HG02938 (cell line): ENCODE data around the gene HSF4.

Experiments used
- ATAC-seq: cut with Tn5 transposase; IDR thresholded peaks from one replicate; pipeline ENCODE4 v1.9.1; 2021; ENCODE audit warnings: mild to moderate bottlenecking, moderate library complexity; ENCODE audit not compliant: unreplicated experiment

Gene HSF4

DNA sequence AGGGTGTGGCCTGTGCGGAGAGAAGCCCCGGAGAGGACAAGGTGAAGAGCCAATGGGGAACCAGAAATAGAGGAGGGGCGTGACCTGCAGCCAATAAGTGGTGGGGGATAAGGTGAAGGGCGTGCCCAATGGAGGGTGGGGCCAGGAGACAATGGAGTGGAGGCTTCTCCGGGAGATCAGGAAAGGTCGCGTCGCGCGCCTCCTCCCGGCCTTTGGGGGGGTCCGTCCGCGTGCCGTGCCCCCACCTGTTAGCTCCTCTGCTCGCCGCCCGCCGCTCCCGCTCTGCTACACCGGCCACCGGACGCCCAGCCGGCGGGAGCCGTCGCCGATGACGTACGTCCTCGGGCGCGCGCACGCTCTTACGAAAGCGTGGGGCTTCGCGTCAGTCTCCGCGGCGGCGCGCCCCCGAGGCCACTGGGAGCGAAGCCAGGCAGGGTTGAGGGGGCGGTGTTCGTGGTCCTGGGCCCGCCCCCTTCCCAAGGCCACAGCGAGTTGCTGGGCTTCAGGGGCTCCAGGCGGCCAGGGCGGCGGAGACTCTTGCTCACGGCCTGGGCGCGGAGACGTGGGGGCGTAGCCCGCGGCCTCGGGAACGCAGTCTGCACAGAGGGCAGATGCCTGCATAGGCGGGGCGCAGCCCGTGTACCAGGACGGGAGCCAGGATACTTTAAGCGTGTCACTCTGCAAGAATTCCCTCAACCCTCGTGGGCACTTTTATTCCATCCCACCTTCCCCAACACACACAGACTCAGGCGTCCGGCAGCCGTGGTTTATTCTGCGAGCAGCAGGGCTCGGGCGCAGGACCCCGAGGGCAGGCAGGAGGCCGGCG lies 19.3 kb downstream of the HSF4 start, which contains the start of gene MATCAP1:
Gene MATCAP1 (minus strand): TSS at position 337 of the 826 bp plus-strand sequence. CDS start 3,353 bp downstream, outside the sequence.
- peak; percentile 90 for ATAC-seq

DNA sequence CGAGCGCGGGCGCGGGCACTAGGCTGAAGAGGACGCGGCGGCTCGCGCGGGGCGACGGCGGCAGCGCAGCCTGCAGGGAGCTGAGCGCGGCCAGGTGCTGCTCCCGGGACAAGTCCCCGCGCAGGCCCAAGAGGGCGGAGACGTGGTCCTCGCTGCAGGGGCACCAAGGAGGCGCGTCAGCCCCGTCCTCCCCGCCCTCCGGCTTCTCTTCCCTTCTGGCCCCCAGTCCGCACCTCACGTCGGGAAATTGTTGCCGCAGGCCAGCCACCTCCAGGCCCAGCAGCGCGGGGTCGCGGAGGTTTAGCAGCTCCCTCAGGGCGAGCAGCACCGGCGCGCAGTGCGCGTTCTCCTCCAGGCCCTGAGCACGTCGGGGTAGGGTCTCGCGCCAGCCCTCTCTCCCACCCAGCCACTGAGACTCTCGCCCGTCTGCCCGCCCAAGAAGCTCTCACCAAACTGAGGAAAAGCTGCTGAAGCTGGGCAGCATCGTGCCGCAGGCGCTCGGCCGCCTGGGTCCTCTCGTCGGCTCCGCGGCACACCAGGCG lies 20.0 kb downstream of the HSF4 start:
- ATAC-seq = no peak

DNA sequence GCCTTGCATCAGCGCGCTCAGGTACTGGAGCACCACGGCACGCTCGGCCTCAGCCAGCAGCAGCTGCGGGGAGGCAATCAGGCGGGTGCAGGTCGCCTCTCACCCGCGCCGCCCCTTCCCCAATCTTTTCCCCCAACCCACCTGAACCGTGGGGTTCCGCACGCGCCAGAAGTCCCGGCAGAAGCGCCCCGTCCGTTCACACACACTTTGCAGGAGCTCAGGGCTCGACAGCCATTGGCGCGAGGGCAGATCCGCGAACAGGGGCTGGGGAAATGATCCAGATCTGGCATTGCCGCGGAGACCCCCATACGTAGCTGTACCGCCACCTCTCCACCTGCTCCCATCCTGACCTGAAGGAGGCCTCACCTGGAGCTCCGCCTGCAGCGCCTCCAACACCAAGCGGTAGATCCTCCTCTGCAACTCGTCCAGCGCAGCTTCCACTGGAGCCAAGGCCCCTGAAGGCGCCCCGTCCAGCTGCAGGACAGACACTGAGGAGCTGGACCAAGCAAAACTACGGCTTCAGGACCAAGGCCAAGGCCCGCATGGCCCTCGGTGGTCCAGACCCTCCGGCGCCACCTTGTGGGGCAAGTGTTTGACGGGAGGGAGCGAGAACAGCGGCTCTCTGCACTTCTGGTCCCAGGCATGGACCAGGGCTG lies 20.6 kb downstream of the HSF4 start:
- ATAC-seq = peak; percentile 26

DNA sequence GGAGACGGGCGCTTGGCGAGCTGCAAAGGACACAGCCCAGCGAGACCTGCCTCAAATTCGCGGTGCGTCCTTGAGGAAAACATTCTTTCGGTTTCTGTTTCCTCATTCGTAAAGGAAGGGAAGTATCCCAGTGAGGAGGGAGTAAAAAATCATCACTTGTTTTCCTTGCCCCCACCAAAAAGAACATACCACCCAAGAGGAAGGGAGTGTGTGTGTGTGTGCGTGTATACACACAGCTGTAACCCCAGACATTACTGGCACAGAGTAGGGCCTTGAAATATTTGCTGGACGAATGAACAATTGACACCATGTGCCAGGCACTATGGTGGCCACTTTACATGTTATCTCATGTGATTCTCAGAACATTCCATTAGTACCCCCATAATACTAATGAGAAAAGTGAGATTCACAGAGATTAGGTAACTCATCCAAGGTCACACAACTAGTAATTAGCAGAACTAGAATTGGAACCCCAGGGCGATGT lies 21.1 kb downstream of the HSF4 start:
- no peak for ATAC-seq

DNA sequence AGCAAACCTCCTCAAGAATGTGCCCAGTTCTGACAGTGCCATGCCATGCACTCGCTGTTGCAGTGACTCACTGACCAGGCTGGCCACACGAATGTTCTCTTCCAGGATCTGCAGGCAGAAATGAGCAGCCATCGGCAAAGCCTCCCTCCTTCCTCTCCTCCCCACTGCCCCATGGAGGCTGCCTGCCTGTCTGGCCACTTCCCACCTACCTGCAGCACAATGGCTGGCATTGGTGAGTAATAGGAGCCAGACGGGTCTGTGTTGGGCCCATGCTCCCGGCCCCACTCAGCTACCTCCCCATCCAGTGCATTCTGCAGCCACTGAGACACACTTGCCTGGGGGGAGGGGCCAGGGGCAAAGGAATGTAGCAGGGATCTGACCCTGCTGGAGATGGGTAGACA lies 22.0 kb downstream of the HSF4 start:
- no peak for ATAC-seq

DNA sequence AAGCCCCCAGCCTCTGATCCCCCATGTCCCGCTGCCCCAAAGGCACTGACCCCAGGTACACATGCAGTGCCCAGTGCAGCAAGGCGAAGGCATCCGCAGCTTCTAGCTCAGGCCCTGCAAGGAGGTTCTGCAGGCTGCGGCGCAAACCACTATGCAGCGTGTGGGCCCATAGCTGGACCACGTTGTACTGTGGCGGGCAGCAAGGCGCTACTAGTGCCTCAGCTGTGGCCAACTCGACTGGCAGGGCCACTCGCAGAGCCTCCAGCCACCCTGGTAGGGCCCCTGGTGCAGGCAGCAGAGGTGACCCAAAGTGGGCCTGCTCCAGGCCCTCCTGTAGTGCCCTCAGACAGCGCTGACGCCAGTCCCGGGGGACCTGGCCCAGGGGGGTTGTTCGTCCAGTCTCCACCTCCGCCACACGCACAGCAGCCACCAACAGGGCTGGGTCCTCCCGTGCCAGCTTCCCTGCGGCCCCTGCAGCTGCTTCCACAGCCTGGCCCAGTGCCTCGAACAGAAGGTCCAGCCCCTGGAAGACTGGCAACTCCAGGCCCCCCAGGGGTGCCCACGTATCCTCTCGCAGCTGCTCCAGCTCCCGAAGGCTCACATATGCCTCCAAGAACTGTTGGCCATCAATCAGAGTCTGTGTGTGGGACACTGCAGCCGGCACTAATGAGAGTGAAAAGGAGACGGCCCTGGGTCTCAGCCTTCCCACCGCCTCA lies 22.8 kb downstream of the HSF4 start:
- no peak for ATAC-seq

DNA sequence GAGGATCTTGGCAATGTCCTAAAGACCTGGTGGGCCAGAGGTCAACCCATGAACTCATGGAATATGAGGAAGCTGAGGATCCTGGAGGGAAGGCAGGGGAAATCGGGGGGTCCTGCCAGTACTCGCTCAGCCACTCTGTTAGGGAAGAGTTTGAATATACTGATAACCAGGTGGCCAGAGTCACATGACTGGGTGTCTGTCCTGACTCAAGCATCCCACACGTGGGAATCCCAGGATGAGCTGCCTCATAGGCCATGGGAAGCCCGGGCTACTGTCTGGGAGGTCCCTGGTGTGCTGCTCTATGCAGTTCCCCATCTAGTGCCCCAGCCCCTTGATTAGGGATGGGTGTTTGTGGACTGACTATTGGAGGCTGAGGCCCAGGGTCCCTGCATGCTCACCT lies 23.8 kb downstream of the HSF4 start:
- ATAC-seq = no peak

DNA sequence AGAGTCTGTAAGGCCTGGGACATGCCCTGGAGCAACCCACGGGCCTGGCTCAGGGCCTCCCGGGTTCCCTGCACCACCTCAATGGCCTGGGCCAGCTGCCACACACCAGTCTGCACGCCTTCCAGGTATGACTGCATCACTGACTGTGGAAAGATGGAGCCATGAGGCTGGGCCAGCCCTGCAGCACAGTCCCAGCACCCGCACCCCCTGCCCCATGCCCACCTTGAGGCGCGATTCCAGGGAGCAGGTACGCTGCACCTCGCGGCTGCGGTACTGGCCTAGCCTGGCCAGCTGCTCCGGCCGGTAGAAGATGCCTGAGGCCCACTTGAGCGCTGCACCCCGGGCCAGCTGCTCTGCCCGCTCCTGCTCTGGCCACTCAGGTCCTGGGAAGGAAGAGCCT lies 24.3 kb downstream of the HSF4 start:
- ATAC-seq = no peak

DNA sequence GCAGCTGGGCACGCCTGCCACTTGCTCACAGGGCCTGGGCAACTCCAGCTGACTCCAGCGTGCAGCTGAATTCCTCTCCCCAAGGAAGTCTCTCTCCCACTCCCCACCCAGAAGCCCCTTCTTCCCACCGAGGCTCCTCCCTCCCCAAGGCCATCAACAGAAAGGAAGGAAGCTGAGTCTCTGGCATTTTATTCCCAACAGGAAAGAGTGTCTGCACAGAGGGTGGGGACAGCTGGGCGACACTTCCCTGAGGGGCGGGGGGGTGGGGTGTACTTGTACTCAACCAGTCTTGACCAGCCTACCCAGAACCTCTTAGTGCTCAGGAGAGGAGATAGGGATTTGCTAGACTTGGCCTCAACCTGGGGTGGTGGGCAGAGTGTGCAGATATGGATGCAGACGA lies 25.5 kb downstream of the HSF4 start, which contains the start of gene EXOC3L1:
Gene EXOC3L1 (minus strand): TSS at position 96 of the 400 bp plus-strand sequence. CDS start 460 bp downstream, outside the sequence.
- no peak for ATAC-seq

DNA sequence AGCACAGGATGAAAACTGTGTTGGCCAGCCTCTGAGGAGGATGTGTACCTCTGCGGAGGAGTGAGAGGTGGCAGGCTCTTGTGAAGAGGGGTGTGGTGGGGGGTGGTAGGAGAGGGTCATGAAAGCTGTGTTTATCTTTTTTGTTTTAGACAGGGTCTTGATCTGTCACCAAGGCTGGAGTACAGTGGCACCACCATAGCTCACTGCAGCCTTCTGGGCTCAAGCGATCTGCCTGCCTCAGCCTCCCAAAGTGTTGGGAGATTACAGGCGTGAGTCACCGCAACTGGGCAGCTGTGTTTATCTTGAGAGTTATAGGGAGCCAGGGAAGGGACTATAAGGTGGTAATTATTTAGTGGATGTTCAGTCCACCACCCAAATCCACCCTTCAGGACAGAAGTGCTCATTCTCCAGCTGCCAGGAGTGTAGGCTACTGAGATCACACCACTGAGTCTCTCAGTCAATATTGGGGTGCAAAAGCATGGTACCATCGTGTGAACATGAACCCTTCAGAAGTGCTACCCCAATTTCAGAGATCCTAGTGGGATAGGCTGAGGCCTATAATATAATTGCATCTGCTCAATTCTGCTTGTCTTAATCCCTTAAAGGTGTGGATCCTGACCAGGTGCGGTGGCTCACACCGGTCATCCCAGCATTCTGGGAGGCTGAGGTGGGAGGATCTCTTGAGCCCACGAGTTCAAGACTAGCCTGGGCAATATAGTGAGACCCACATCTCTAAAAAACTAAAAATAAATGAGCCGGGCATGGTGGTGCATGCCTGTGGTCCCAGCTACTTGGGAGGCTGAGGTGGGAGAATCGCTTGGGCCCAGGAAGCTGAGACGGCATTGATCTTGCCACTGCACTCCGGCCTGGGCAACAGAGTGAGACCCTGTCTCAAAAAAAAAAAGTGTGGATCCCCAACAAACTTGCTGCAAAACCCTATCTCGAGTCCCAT lies 26.2 kb downstream of the HSF4 start:
- ATAC-seq = no peak

DNA sequence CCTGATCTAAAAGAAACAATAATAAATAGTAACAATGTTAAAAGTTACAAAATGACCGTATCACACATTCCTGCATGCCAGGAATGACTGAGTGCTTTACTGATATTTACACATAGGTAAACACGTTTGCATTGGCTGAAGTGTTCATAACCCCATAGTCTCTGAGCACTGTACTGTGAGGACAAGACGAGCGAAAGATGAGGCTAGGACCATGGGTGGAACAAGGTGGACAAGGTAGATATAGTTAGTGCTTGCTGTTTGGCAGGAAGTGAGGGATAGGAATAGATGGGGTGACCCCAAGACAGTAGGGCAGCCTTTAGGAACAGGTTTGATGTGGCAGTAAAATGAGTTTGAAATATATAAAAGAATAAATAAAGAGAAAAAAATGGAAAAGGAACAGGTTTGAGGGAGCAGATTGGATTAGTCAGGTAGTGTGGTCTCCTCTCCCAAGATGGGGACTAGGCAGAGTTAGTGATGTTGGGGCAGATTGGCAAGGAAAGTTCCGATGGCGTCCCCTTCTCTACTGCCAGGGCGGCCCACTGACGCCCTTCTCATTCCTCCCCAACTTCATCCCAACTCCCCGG lies 27.0 kb downstream of the HSF4 start:
- no peak for ATAC-seq

DNA sequence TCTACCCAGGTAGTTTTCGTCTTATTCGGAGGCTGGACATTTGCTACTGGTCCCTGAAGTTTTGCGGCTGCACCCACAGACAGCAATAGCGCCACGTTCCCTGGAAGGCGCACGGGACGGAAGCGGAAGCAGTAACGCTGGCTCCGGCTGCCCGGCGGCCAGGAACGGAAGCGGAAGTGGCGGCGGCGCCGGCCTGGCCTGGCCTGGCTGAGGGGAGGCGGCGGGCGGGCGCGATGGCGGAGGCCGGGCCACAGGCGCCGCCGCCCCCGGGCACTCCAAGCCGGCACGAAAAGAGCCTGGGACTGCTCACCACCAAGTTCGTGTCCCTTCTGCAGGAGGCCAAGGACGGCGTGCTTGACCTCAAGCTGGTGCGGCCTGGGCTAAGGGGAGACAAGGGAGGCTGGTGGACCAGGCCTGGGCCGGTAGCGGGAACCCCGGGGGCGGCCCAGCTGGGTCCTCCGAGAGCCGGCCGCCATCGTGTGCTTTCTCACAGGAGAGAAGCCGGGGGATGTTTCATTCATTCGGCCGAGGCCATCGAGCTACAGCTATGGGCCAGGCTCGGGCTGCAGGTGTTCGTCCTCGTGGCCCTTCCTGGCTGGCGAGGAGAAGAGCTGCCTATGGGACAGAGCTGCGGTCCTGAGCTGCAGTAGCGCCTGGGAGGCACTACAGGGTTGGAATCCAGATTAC lies 27.6 kb downstream of the HSF4 start, which contains the start of gene E2F4:
Gene E2F4 (plus strand): TSS at position 161 of the 687 bp plus-strand sequence. CDS start 73 bp downstream, at position 234.
- ATAC-seq = peak; percentile 82

DNA sequence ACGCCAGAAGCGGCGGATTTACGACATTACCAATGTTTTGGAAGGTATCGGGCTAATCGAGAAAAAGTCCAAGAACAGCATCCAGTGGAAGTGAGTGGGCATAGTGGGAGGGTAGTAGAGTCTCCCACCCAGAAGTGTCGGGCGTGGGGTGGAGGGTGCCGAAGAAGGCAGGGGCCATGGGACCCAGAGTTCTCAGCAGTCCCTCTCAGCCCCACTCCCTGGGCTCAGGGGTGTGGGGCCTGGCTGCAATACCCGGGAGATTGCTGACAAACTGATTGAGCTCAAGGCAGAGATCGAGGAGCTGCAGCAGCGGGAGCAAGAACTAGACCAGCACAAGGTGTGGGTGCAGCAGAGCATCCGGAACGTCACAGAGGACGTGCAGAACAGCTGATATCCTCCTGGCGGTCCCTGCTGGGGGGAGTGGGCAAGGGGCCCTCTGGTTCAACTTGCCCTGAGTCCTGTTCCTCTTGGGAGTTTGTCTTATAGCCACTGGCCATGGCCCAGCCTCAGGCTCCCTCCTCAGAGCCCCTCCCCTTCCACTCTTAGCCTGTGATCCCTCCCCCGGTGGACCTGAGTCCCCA lies 28.3 kb downstream of the HSF4 start:
- ATAC-seq = no peak

DNA sequence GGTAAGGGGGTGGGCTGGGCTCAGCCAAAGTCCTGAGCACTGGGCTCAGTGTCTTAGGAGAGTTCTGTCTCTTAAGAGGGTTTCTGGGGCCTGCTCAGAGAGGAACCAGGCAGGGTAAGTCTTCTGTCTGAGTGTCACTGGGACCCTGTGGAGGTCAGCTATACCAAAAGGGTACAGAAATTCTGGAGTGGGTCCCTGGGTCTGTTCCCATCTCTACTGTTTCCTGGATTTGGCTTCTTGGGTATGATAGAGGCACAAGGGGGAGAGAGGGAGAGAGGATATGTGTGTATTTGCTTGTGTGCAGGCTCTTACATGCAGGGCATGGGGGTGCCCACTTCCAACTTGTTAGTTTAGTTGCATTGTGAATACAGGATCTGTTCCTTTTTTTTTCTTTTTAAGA lies 29.0 kb downstream of the HSF4 start:
- ATAC-seq = no peak

DNA sequence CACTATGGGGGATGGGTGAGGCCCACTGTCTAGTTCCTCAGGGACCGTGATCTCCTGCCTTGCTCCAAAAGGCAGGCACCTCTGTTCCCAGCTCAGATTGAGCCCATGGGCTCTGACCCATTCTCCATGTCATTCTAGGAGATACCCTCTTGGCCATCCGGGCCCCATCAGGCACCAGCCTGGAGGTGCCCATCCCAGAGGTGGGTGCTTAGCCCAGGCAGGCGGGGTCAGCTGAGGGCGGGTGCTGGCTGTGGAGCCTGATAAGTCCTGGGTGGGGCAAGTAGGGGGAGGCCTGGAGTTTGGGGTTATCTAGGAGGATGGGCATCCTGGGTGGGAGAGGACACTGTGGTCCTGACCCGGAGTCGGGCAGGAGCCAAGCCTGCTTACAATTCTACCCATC lies 29.7 kb downstream of the HSF4 start:
- no peak for ATAC-seq

DNA sequence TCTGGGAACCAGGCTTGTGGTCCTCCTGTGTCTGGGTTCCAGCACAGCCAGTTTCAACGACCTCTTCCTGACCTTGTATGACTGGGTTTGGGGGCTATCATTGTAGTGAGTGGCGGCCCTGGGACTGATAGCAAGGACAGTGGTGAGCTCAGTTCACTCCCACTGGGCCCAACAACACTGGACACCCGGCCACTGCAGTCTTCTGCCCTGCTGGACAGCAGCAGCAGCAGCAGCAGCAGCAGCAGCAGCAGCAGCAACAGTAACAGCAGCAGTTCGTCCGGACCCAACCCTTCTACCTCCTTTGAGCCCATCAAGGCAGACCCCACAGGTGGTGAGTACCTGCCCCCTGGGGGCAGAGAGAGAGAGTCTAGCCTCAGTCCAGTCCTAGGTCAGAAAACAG lies 31.1 kb downstream of the HSF4 start:
- no peak for ATAC-seq

DNA sequence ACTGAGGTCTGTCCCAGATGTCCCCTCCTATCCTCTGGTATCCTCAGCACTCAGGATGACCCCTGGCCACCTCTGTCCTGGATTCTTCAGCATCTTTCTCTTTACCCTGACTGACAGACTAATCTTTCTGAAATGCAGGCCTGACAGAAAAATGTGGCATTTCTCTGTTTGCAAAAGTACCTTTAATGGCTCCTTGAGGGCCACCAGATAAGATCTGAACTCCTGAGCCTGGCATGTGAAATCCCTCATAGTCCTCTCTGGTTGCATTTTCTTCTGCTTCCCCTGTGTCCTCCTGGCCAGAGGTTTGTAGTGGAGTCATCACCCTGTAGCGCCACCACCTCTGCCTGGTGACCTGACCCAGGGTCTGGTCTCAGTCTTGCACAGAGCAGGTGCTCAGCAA lies 32.3 kb downstream of the HSF4 start:
- ATAC-seq = no peak

DNA sequence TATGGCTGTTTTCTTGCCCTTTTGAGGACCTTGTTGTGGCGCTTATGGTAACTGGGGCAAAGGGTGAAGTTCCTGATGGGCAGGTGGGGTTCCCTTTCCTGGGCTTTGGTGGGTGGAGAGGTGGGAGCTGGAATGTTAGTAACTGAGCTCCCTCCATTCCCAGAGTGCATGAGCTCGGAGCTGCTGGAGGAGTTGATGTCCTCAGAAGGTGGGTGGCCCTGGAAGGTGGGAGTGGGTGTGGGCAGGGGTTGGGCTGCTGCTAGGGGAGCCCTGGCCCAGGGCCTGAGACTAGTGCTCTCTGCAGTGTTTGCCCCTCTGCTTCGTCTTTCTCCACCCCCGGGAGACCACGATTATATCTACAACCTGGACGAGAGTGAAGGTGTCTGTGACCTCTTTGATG lies 33.2 kb downstream of the HSF4 start:
- ATAC-seq = no peak
